NCI-H146 treated with DMSO at 0.1 percent for 48 hours (cell line): Measurements from ENCODE around the gene SPRYD7.
"Not testable (repeated sequence)": the region's sequence is repeated elsewhere in the genome, so short reads cannot be mapped to it uniquely, and the experiment has no call there.

Source experiments
- DNase-seq: peaks from one replicate; lab custom pipeline; 2025; ENCODE audit not compliant: unreplicated experiment; lab: John Stamatoyannopoulos, UW

The SPRYD7 gene

GRCh38 chr13:49933511-49933910, 2.6 kb downstream of the SPRYD7 start:
- DNase-seq: no peak

- DNase-seq: no peak
Measured at GRCh38 chr13:49932868-49933267, 3.3 kb downstream of the SPRYD7 start.

- DNase-seq: no peak
Measured at GRCh38 chr13:49932066-49932465, 4.1 kb downstream of the SPRYD7 start.

GRCh38 chr13:49927755-49928154, 8.4 kb downstream of the SPRYD7 start:
- DNase-seq: no peak

GRCh38 chr13:49925881-49926418, 10.2 kb downstream of the SPRYD7 start:
- DNase-seq: no peak

- DNase-seq: no peak
Measured at GRCh38 chr13:49922301-49922700, 13.8 kb downstream of the SPRYD7 start.

GRCh38 chr13:49920969-49921368, 15.2 kb downstream of the SPRYD7 start:
- not testable (repeated sequence) for DNase-seq

GRCh38 chr13:49918106-49918505, 18.0 kb downstream of the SPRYD7 start:
- DNase-seq: not testable (repeated sequence)

- DNase-seq: no peak
Measured at GRCh38 chr13:49914947-49915346, 21.2 kb downstream of the SPRYD7 start.

- no peak for DNase-seq
Measured at GRCh38 chr13:49908637-49909036, 27.5 kb downstream of the SPRYD7 start.

- DNase-seq: no peak
Measured at GRCh38 chr13:49904729-49905456, 31.2 kb downstream of the SPRYD7 start.

GRCh38 chr13:49898792-49899191, 37.3 kb downstream of the SPRYD7 start:
- no peak for DNase-seq

- DNase-seq: no peak
Measured at GRCh38 chr13:49897713-49898112, 38.4 kb downstream of the SPRYD7 start.

- DNase-seq: no peak
Measured at GRCh38 chr13:49895826-49896225, 40.3 kb downstream of the SPRYD7 start.

GRCh38 chr13:49893591-49893990, 42.5 kb downstream of the SPRYD7 start:
- DNase-seq: no peak

- no peak for DNase-seq
Measured at GRCh38 chr13:49890376-49890775, 45.8 kb downstream of the SPRYD7 start.

GRCh38 chr13:49878682-49879081, 57.5 kb downstream of the SPRYD7 start:
- no peak for DNase-seq

GRCh38 chr13:49877629-49878218, 58.4 kb downstream of the SPRYD7 start:
- no peak for DNase-seq

- DNase-seq: no peak
Measured at GRCh38 chr13:49874430-49874829, 61.7 kb downstream of the SPRYD7 start.

GRCh38 chr13:49869519-49869918, 66.6 kb downstream of the SPRYD7 start:
- DNase-seq: no peak

- no peak for DNase-seq
Measured at GRCh38 chr13:49867834-49868233, 68.3 kb downstream of the SPRYD7 start.

- DNase-seq: no peak
Measured at GRCh38 chr13:49865218-49865617, 70.9 kb downstream of the SPRYD7 start.

GRCh38 chr13:49864509-49864908, 71.6 kb downstream of the SPRYD7 start:
- DNase-seq: no peak
